Keratinocyte (primary cell): ENCODE measurements around the gene ETNK2. TPM values are rescaled to one million over a fixed set of nuclear protein-coding genes. Genes with fewer than 3 reads are reported as not detected.

Experiments
- DNase-seq: peaks from one replicate; pipeline ENCODE4 v3.0.0-alpha.2; 2011; ENCODE audit warnings: low read depth, missing footprints, low spot score
- FAIRE-seq: peaks from 2 replicates; lab custom pipeline; 2011; peaks lifted over from hg19 to GRCh38; lab: Jason Lieb, UNC
- H2AFZ ChIP-seq: 2 replicates; pipeline ENCODE4 v1.6.0; 2012; ENCODE audit warnings: low read length, control low read depth, inconsistent platforms; ENCODE audit not compliant: control insufficient read depth
- H3K27ac ChIP-seq: 2 replicates; pipeline ENCODE4 v1.5.1; 2011; ENCODE audit warnings: low read length; ENCODE audit not compliant: control insufficient read depth, insufficient read depth
- H3K27me3 ChIP-seq: 3 replicates; pipeline ENCODE4 v1.6.0; 2011; ENCODE audit warnings: low read length; ENCODE audit not compliant: control insufficient read depth, insufficient read depth; ENCODE audit errors: extremely low read depth
- H3K36me3 ChIP-seq, 2 experiments: 2 replicates in 1 of 2; 3 replicates in 1 of 2; pipeline ENCODE4 v1.5.1; 2011; ENCODE audit warnings: low read length in 2 of 2, mild to moderate bottlenecking in 1 of 2; ENCODE audit not compliant: control insufficient read depth in 2 of 2, insufficient read depth in 2 of 2; ENCODE audit errors: extremely low read depth in 1 of 2
- H3K4me1 ChIP-seq: 3 replicates; pipeline ENCODE4 v1.5.1; 2011; ENCODE audit warnings: low read length; ENCODE audit not compliant: control insufficient read depth, insufficient read depth; ENCODE audit errors: extremely low read depth
- H3K4me2 ChIP-seq: 3 replicates; pipeline ENCODE4 v1.6.0; 2011; ENCODE audit warnings: low read depth, low read length; ENCODE audit not compliant: control insufficient read depth, insufficient read depth; ENCODE audit errors: extremely low read depth
- H3K4me3 ChIP-seq, 3 experiments: fragments of 200-600 bp in 1 of 3; sonication (generic) in 1 of 3; 2 replicates in 2 of 3; 3 replicates in 1 of 3; pipeline ENCODE4 v1.5.1; 2011 to 2016; ENCODE audit warnings: low read length in 3 of 3, mild to moderate bottlenecking in 3 of 3, control low read depth in 2 of 3, inconsistent platforms in 1 of 3, low read depth in 1 of 3, mixed read lengths in 1 of 3, mixed run types in 1 of 3, moderate library complexity in 1 of 3; ENCODE audit not compliant: control insufficient read depth in 2 of 3, insufficient read depth in 2 of 3; ENCODE audit errors: extremely low read depth in 1 of 3
- H3K79me2 ChIP-seq: 2 replicates; pipeline ENCODE4 v1.6.0; 2012; ENCODE audit warnings: low read length; ENCODE audit not compliant: control insufficient read depth, insufficient read depth
- H3K9ac ChIP-seq: 3 replicates; pipeline ENCODE4 v1.6.0; 2011; ENCODE audit warnings: low read length; ENCODE audit not compliant: control insufficient read depth, insufficient read depth; ENCODE audit errors: extremely low read depth
- H3K9me1 ChIP-seq: 3 replicates; pipeline ENCODE4 v1.6.0; 2011; ENCODE audit warnings: low read length; ENCODE audit not compliant: control insufficient read depth, insufficient read depth; ENCODE audit errors: extremely low read depth
- H3K9me3 ChIP-seq: 2 replicates; pipeline ENCODE4 v1.5.1; 2012; ENCODE audit warnings: low read depth, low read length; ENCODE audit not compliant: control insufficient read depth
- H4K20me1 ChIP-seq: 3 replicates; pipeline ENCODE4 v1.6.0; 2011; ENCODE audit warnings: low read length; ENCODE audit not compliant: control insufficient read depth, insufficient read depth; ENCODE audit errors: extremely low read depth
- EZH2 ChIP-seq: IDR thresholded peaks from one replicate; pipeline ENCODE4 v1.6.1; 2012; ENCODE audit warnings: inconsistent platforms, mild to moderate bottlenecking, low read length, moderate library complexity
- dilution Hi-C: fragments of 300-500 bp; cut with MboI; formaldehyde crosslinking; loops from one replicate; pipeline ENCODE4 v1.7.0; 2020; ENCODE audit warnings: low sequenced_read_pairs; ENCODE audit not compliant: extremely low pct_ligation_motif_present
- polyA plus RNA-seq, 5 experiments: library from polyadenylated mRNA; depleted of rRNA in 3 of 5; stranded (reverse) in 3 of 5; stranded (forward) in 1 of 5; unstranded in 1 of 5; fragments of >200 nt; gene quantifications; 1 replicate in 1 of 5; 2 replicates in 3 of 5; 3 replicates in 1 of 5; pipeline versions ENCODE4 v1.2.1 to v1.2.3, GENCODE V29; 2011 to 2012; ENCODE audit warnings: missing spikeins in 2 of 5, low read depth in 1 of 5, low replicate concordance in 1 of 5
- TF ChIP-seq, protein P1 (sequence below), 3 experiments: IDR thresholded peaks in 1 of 3; conservative IDR thresholded peaks in 1 of 3; optimal IDR thresholded peaks in 1 of 3; 2 replicates in 2 of 3; 3 replicates in 1 of 3; pipeline versions ENCODE3 to v1.5.1; 2011; ENCODE audit warnings: low read length in 3 of 3, mild to moderate bottlenecking in 3 of 3, moderate library complexity in 2 of 3, control low read depth in 1 of 3, inconsistent platforms in 1 of 3; ENCODE audit not compliant: insufficient read depth in 2 of 3; ENCODE audit errors: extremely low read depth in 1 of 3

ETNK2 gene
- polyA plus RNA-seq, 1 donor (not counting 4 experiments of a cell fraction or from before 2014, with no cell fraction given) = 18.4 TPM

DNA sequence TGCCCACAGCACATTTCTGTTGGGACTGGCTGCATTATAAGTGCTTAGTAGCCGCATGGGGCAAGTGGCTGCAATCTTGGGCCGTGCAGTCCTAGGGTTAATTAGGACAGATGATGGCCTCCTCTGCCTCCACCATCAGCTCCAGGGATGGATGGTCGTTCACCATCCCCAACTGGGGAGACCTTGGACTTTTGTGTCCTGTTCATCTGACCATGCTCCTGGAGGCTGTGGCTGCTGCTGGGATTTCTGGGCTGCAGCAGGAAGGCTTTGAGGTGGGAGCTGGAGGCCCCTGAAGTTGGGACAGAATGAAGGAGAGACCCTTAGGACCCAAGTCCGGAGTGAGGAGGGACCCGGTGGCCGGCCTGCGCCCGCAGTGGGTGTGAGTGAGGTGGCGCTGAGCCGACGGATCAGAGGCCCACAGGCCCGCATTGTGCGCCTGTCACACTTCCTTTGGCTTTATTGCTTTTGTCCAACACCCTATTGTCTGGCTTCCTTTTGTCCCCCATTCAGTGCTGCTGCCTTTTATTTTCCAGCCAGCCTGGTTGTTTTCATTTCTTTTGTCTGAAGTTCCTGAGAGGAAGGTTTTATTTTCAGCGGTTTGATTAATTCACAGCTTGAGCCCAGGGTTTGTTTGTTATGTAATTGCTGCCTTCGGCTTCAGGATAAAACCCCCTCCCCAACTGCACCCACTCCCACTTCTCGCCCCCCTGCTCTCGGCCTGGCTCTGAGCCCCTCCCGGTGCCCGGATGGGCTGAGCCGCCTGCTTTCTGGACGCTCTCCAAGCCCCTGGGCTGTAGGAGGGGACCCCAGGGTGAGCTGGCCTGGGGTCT, 43.3 kb downstream of the ETNK2 start:
- Histone ChIP-seq H3K9me1 (no peaks in the 10 kb centered on the region), H3K4me3 (no peak overlapping the region), H2AFZ (no peak overlapping the region), H3K4me1 (peaks cover 16% of the 10 kb centered on the region), H3K27ac (no peak overlapping the region), H3K36me3 (no peaks in the 10 kb centered on the region), H3K9me3 (no peaks in the 10 kb centered on the region), H3K79me2 (peaks cover 7% of the 10 kb centered on the region), H4K20me1 (no peaks in the 10 kb centered on the region), H3K9ac (no peak overlapping the region), H3K4me2 (no peak overlapping the region), H3K27me3 (no peaks in the 10 kb centered on the region)
- dilution Hi-C loops = no loop called here
- DNase-seq = no peak
- TF ChIP-seq, protein P1, sequence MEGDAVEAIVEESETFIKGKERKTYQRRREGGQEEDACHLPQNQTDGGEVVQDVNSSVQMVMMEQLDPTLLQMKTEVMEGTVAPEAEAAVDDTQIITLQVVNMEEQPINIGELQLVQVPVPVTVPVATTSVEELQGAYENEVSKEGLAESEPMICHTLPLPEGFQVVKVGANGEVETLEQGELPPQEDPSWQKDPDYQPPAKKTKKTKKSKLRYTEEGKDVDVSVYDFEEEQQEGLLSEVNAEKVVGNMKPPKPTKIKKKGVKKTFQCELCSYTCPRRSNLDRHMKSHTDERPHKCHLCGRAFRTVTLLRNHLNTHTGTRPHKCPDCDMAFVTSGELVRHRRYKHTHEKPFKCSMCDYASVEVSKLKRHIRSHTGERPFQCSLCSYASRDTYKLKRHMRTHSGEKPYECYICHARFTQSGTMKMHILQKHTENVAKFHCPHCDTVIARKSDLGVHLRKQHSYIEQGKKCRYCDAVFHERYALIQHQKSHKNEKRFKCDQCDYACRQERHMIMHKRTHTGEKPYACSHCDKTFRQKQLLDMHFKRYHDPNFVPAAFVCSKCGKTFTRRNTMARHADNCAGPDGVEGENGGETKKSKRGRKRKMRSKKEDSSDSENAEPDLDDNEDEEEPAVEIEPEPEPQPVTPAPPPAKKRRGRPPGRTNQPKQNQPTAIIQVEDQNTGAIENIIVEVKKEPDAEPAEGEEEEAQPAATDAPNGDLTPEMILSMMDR (optimal IDR thresholded peaks at IDR 0.05 in 1 of 3, IDR thresholded peaks at IDR 0.05 in 1 of 3, conservative IDR thresholded peaks at IDR 0.05 in 1 of 3; ENCODE audit: extremely low read depth in 1 of 3, insufficient read depth in 2 of 3, low read length in 3 of 3) = no peak
- no peak for TF ChIP-seq EZH2
- no peak for FAIRE-seq

GRCh38 chr1:204107892-204108291, 44.0 kb downstream of the ETNK2 start:
- peaks cover 22% of the 10 kb centered on the region for H3K4me1 ChIP-seq
- H3K9ac ChIP-seq = no peak overlapping the region
- H3K9me1 ChIP-seq = no peaks in the 10 kb centered on the region
- no peak overlapping the region for H3K4me2 ChIP-seq
- dilution Hi-C loops = no loop called here
- TF ChIP-seq, protein P1 (optimal IDR thresholded peaks at IDR 0.05 in 1 of 3, IDR thresholded peaks at IDR 0.05 in 1 of 3, conservative IDR thresholded peaks at IDR 0.05 in 1 of 3; ENCODE audit: extremely low read depth in 1 of 3, insufficient read depth in 2 of 3, low read length in 3 of 3) = no peak
- no peak for TF ChIP-seq EZH2
- no peaks in the 10 kb centered on the region for H3K9me3 ChIP-seq
- no peaks in the 10 kb centered on the region for H3K36me3 ChIP-seq
- H3K4me3 ChIP-seq = no peak overlapping the region
- H3K79me2 ChIP-seq = peaks cover 7% of the 10 kb centered on the region
- FAIRE-seq = no peak
- H3K27me3 ChIP-seq = no peaks in the 10 kb centered on the region
- H4K20me1 ChIP-seq = no peaks in the 10 kb centered on the region
- H2AFZ ChIP-seq = no peak overlapping the region
- no peak for DNase-seq
- H3K27ac ChIP-seq = no peak overlapping the region
